GM19397 (cell line): ENCODE data around the gene SNAP47.
A peak's percentile ranks its signal among the peaks of the same experiment; 100 is the strongest.

Experiments used
- ATAC-seq: cut with Tn5 transposase; IDR thresholded peaks from one replicate; pipeline ENCODE4 v1.9.1; 2021; ENCODE audit warnings: mild to moderate bottlenecking, moderate library complexity; ENCODE audit not compliant: unreplicated experiment

The SNAP47 gene

DNA sequence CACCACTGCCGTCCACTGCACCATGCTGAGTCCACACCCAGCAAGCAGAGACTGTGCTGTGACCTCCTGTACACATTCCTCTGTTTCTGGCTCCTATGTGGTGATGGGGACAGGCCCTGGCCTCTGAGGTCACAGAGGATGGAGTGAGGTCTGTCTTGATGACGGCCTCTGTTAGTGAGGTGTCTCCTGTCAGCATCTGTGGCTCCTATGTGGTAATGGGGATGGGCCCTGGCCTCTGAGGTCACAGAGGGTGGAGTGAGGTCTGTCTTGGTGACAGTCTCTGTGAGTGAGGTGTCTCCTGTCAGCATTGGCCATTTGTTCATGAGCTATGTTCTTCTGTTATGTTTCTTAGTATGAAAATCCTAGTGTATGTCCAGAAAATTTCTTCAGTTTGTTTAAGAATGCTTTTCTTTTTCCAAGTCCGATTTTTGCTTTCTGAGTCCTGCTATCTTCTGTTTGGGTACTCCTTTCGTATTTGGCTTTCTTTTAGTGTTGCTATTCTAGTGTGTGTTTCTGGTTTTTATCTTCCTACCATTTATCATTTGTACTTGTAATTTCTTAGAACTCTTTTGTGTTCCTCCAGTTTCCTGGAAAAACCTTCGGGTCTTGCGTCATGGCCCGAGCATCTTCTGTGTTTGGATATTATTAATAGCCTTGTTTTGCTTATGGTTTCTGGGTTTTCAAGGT is 13.4 kb downstream of the SNAP47 start:
- no peak for ATAC-seq

DNA sequence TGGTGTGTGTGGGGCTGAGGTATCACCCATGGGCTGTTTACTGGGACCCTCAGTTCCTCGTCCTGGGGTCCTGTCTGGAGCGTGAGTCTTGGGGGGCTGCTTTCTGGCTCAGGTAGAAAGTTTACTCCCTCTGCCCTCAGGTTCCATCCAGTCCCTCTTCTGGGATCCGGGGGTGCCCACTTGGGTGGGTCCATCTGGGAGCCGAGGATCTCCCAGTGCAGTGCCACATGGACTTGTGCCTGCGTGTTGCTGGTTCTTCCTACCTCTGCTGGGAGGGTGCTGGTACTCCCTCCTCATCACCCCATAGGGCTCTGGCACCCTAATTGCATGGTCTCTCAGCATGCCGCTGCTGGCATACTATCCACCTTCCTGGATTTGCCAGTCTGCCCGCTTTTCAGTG is 14.0 kb downstream of the SNAP47 start:
- no peak for ATAC-seq

DNA sequence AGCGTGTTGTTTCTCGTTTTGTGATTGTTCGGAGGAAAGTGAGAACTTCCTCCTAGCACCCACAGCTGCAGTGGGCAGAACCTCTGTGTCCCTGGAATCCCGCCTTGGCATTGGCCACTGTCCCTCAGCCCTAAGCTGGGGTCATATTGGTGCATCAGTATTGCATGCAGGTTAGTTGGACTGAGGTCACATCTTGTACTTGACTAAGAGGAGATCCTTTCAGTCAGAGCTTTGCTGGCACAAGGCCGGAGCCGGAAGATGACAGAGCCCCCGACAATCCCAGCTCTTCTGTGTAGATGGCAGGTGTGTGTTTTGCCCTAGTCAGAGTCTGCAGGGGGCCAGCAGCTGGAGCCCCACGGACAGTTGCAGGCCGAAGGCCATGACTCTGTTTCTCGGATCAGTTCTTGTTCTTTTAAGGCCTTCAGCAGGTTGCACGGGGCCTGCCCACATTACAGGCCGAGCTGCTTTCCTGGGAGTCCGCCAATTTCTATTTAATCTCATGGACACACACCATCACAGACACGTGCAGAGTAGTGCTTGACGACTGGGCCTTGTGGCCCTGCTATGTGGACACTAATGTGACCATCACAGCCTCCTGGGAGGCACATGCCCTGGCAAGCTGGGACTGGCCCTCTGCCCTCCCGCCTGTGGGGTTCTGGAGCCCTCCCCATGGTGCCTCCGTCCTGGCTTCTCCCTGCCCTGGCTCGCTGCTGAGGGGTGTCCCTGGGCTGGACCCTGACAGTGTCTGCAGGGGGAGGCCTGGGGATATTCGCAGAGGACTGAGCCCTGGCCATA is 14.9 kb downstream of the SNAP47 start:
- ATAC-seq: no peak

DNA sequence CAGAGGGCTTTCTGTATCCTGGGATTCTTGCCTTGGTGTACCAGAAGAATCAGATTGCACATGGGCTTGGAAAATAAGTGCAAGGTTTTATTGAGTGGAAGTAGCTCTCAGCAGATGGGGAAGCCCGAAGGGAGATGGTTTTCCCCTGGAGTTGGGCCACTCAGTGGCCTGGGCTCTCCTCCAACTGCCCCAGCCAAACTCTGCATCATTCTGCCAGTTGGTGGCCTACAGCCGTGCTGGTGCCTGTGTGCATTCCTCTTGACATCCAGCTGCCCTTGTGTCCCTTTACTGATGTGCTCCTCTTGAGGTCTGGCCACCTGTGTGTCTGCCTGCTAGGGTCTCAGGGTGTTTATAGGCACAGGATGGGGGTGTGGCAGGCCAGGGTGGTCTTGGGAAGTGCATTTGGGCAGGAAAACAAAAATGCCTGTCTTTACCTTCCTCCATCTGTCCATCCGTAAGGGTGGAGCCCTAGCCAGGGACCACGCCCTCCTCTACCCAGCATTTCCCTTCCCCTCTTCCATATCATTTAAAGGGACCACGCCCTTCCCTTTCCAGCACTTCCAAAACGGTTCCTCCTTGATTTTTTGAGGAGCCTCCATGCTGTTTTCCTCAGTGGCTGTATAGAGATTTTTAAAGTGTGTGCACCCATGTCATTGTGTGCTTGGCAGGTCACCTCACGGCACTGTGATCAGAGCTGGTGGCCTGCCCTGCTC is 18.9 kb downstream of the SNAP47 start:
- ATAC-seq: no peak

DNA sequence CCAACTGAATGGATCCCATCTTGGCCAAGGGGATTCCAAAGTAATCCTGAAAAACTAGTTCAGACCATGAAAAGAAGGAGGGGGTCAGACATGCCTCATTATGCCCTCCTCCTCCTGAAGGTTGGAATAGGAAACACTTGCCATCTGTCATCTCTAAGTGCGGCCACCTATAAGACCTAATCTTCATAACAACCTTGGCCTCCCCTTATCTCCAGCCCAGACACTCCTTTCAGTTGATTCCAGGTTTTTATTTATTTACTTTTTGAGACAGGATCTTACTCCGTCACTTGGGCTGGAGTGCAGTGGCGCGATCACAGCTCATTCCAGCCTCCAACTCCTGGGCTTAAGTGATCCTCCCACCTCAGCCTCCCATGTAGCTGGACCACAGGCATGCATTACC is 19.7 kb downstream of the SNAP47 start:
- ATAC-seq: no peak

DNA sequence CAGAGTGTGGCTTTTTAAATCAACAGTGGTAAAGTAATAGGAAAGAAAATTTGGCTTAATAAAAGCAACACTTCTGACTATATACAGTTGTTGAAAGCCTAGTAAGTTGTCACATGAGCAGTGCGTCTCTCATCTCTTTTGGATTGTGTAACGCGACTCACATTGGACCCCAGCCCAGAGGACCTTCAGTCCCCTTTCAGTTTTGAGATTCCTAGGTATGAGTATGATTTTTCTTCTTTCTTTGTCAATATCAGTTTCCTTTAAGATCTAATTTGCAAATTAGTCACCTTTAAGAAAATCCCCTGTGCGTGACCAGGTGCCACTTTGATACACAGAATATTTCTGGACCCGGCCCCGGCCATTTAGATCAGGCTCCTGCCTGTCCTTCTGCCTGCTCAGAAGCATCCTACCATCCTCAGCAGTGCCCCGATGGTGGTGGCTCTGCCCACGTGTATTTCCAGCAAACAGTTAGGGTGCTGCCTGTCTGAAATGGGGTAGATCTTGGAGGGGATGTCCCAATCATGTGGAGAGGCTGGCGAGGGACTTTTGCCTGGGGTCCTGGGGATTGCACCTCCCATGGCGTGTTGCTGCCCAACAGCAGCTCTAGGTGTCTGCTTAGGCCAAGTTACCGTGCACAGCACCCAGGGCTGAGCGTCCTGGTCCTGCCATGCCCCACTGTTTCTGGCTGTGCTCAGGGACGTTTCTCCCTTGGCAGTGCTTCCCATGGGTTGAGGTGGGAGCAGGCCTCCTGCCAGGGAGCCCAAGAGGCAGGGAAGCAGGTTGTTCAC is 21.1 kb downstream of the SNAP47 start:
- no peak for ATAC-seq

DNA sequence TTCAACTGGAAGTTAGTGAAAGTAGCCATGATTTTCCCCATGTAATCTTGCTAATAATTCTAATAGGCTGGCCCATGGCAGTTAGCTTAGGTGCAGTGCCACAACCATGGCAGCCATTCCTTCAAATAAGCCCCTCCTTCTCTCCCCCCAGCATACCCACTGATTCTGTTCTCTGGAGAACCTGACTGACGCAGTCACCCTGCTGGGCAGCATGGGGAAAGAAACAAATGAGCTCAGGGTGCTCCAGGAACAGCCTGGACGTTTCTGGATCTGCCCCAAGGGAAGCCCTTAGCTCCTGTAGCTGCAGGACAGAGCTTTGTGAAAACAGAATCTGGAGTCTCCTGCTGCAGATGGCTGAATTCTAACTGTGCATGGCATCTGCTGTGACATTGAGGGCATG is 22.5 kb downstream of the SNAP47 start:
- ATAC-seq: no peak

DNA sequence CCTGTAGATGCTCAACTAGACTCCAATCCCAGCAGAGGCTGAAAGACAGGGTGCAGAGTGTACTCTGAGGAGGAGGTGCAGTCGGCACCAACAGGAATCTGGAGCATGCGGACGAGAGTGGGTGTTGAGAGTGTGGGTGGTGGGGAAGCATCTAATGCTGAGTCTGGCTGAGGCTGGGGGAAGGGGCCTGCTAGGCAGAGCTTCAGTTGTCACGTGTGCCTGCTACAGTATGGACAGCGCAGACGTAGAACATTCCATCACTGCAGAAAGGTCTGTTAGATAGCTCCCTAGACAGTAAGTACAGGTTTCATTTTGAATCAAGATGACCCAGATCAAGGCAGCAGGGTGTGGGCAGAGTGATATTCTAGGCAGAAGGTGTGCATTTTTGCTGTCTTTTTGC is 23.1 kb downstream of the SNAP47 start:
- ATAC-seq: no peak

DNA sequence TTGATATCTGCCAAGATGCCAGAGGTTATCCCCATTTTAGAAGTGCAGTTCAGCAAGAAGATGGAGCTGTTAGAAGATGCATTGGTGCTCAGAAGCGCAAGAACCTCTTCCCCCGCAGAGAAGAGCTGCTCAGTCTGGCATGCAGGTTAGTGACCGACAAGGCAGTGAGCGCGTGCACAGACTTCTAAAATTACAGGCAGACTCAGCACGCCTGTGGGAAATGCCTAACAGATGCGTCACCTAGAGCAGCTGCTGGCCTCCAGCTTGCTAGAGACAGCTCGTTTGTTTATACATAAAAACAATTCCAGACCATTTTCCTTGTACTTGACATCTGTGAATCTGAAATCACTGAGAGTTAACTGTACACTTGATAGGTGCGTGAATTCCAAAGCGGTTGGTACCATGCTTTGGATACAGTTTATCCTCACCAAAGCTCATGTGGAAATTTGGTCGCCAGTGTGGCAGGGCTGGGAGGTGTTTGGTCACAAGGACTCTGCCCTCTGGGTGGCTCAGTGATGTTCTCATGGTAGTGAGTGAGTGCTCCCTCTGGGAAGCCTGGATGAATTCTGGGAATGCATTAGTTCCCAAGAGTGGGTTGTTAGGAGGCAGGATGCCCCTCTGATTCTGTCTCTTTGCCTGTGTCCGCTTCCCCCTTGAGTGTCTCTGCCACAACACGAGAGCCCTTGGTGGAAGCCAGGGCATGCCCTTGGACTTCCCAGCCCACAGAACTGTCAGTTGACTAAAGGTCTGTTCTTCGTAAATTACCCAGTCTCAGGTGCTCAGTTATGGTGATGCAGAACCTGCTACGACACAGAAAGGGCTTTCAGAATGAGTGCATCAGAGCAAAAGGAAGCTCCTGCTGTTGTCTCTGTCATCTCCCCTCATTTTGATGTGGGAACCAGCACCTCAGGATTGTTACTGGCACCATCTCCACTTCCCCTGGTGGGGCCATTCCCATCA is 24.4 kb downstream of the SNAP47 start:
- ATAC-seq: no peak

DNA sequence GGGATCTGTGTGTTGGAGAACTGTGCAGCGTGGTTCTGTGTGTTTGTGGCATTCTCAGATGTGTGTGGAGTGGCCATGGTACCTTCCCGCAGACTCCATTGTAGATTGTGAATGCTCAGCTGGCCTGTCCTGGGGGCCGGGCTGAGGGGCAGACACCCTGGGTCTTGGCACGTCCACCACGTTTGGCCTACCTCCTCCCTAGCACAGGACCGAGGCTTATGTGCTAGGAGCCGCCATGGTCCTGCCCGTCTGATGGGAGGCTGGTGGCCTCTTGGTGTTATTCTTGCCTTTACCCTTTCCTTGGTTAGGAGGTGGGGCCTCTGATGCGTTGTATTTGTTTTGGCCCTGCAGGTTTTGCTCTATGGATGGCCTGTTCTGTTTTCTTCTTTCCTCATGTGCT is 25.1 kb downstream of the SNAP47 start:
- no peak for ATAC-seq

DNA sequence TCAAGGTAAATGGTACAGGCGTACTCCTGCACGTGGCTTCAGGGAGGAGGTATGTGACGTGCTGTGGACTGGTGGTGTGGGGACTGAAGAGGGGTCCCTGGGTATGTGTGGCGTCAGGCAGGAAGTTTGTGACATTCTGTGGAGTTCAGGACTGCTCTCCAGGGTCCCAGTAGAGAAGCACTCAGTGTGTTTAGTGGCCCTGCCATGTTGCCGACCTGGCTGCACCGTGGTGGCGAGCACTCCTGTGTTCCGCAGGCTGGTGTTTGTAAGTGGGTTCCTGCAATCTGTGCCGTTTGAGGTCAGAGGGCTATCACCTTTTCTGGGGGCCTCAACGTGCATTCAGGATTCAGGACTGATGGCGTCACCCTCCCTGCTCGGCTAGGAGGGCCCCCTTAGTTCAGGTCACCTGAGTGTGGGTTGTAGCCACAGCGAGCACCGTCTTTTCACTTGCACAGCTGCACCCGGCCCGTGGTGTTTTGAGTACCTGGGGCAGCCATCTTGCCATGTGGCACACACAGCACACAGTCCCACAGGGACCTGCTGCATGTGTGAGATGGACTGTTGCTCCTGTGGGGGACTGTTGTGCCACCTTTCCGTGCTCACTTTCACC is 26.5 kb downstream of the SNAP47 start:
- ATAC-seq: no peak

DNA sequence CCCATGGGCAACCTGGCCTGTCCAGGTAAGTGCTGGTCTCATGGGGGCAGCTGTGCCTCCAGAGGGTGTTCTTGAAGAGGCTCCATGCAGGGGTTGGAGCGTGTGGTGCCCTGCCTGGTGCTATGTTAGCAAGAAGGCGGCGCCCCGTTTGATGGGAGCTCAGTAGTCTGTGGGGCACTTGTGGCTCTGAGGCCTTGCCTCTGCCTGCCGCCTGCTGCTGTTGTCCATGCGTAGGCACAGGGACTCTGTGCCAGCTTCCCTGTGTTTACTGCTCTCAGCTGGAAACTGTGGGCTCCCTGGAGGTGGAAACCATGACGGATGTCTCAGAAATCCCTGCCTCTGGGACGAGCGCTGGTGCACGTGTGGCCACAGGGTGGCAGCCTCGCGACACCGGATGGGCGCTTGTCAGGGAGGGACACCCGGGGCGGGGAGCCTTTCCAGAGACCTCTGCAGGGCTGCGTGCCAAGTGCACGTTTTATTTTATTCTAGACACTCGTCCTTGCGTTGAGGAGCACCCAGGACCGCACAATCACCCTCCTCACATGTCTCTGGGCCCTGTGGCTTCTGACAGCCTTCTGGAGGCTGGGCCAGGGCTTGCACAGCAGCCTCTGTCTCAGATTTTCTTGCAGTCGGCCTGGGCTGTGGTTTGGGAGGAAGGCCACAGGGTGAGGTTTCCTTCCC is 27.1 kb downstream of the SNAP47 start:
- peak; percentile 78 for ATAC-seq

DNA sequence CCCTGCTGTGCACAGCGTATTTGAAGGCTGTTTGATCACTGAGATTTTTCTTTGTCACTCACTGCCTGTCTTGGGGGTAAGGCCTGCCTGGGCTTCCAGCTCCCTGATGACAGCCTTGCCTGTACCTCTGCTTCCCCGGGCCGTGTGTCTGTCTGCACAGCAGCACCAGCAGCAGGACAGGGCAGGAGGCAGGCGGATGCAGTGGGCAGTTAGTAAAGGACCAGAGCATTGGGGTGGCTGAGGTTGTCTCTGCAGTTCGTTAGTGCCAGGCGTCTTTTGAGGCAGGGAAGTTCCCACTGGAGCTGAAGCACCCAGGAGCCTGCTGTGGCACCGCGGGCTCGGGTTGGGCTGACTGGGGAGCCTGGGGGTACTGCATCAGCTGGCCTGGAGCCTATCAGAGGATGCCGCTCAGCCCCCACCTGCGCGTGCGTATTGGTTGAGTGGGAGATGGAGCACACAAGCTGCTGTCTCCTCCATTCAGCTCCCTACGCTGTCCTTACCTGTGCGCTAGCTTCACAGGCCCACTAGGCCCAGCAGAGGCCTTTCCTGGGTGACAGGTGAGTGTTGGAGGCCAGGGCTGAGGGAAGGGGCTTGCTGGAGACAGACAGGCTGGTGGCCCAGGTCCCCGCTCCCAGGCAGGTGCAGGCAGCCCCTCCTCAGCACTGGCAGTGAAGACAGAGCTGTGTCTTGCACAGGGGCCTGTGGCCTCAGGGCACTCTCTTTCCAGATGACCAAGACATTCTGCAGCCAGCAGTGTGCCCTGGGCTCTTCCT is 28.2 kb downstream of the SNAP47 start:
- no peak for ATAC-seq

DNA sequence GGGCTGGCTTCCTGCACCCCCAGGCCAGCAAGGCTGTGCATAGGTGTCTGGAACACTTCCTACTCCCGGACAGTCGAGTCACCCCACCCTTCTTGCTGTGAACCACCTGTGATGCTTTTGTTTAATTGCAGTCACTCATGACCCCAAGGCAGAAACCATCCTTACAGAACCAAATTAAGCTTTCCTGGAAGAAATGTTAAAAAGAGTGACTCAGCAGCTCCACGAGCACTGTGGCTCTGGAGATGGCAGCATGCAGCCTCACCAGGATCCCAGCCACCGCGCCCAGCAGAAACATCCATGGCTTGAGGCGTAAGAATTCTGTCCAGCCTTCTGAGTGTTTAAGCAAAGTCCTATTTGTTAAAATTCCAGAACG is 28.8 kb downstream of the SNAP47 start:
- no peak for ATAC-seq

DNA sequence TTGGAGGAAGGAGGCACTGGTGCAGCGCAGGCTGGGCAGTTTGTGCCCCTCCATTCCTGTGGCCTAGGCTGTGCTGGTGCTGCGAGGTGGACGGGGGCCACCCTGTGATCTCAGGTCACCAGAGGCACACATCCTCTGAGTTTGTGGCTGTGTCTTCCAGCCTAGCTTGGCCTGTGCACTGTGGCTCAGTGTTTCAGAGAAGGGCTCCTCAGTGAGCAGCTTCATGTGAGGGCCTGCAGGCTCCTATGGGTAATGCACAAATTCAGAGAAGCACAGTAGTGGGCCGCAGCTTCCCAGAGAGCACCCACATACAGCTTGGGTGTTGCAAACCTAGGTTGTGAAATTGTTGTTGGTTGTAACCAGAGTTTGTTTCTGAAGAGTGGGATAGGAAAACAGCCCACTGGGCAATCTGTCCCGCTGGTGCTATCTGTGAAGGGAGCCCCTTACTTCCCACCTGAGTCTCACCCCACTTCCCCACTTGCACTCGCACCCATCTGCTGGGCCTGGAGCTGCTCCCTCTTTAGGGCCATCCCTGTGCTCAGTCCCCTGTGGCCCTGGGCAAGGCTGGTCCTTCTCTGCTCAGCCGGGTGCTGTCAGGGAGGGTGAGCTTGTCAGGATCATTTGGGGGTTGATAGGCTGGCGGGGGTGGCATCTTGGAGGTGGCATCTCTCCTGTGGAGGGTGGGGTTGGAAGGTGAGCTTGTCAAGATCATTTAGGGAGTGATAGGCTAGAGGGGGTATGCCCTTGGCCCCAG is 30.2 kb downstream of the SNAP47 start:
- no peak for ATAC-seq

DNA sequence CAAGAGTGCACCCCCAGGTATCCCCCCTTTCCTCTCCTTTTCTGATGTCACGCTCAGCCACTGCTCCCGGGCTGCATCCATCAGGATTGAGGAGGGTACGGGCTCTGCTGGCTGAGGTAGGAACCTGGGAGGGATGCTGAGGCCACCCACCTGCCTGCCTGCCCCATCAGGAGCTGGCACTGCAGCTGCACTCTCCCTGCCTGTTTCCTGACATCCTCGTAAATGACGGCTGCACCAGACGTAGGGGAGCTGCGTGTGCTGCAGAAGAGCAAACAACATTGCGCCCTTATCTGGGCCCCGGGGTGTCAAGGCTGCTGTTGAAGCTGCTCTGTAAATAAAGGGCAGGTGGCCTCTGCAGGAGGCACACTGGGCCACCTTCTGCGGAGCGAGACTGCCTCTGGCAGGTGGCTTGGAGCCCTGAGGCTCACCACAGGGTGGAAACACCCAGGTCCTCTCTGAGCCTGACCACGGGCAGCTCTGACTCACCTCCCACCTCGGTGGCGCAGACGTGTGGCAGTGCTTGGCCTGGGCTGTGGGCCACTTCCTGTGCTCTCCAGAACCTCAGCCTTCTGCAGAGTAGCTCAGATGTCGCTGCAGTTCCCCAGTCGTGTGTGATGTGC is 30.9 kb downstream of the SNAP47 start:
- no peak for ATAC-seq

DNA sequence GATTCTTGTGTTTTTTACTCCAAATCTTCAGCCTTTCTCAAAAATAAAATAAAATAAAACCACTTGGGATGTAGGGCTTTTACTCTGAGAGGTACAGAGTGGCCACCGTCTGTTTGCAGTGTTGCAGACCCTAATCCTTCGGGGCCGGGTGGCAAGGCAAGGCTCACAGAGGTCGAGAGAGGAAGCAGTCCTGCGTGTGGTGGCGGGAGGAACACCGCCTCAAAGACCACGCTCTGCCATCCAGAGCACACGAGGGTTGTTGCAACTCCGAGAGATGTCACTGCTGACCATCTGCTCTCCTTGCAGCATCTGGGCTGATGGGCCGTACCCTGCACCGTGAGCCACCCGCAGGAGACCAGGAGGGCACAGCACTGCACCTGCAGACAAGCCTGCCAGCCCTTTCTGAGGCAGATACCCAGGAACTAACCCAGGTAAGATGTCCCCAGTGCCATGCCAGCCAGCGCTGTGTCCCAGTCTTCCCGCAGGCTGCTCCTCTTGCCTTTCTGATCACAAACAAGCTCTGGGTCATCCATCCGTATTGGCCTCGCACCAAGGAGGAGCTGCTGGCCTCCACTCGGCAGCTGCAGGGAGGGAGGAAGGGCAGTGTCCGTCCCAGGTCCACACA is 31.5 kb downstream of the SNAP47 start:
- no peak for ATAC-seq
